ENCODE measurements around the gene AHSG. TPM values are rescaled to one million over a fixed set of nuclear protein-coding genes. Genes with fewer than 3 reads are reported as not detected.

The AHSG gene
- total RNA-seq, 1 donor from 2014 or later: not detected

GRCh38 chr3:186619787-186620212 lies 6.9 kb downstream of the AHSG start:
- H3K27ac ChIP-seq (ENCODE audit: low read depth, low read length): no peak overlapping the region
- no peak overlapping the region for H3K4me3 Mint-ChIP-seq (ENCODE audit: unreplicated experiment)
- no peak overlapping the region for H2AFZ ChIP-seq (ENCODE audit: low read depth, low read length)
- no peaks in the 10 kb centered on the region for H3K79me2 ChIP-seq (ENCODE audit: insufficient read depth, low read length)
- no peak overlapping the region for H3K27ac Mint-ChIP-seq (ENCODE audit: unreplicated experiment)
- H3K4me1 ChIP-seq (ENCODE audit: insufficient read depth, low read length): peaks cover 5% of the 10 kb centered on the region
- H3K27me3 Mint-ChIP-seq (ENCODE audit: low read depth, unreplicated experiment): peaks cover 23% of the 10 kb centered on the region
- FAIRE-seq: no peak
- no peak for TF ChIP-seq CTCF (IDR thresholded peaks at IDR 0.05; ENCODE audit: insufficient read depth, low read depth, low read length)
- no peak for TF ChIP-seq EZH2 (IDR thresholded peaks at IDR 0.05; ENCODE audit: insufficient read depth, low read length)
- H3K9me3 Mint-ChIP-seq (ENCODE audit: unreplicated experiment): no peaks in the 10 kb centered on the region
- H3K36me3 ChIP-seq (ENCODE audit: insufficient read depth, low read length): no peaks in the 10 kb centered on the region
- H3K27me3 ChIP-seq (ENCODE audit: insufficient read depth, low read length): peaks cover 11% of the 10 kb centered on the region
- H3K36me3 Mint-ChIP-seq (ENCODE audit: low read depth, unreplicated experiment): no peaks in the 10 kb centered on the region
- peaks cover 4% of the 10 kb centered on the region for H3K4me1 Mint-ChIP-seq (ENCODE audit: low read depth, unreplicated experiment)
- H3K4me3 ChIP-seq (ENCODE audit: insufficient read depth, low read depth, low read length): no peak overlapping the region
- no peak for DNase-seq (ENCODE audit: low read depth)
- H4K20me1 ChIP-seq (ENCODE audit: insufficient read depth, low read length): no peaks in the 10 kb centered on the region
- H3K9ac ChIP-seq (ENCODE audit: low read length): no peak overlapping the region
- no peaks in the 10 kb centered on the region for H3K9me3 ChIP-seq (ENCODE audit: insufficient read depth, low read depth, low read length)
- H3K4me2 ChIP-seq (ENCODE audit: low read length): no peak overlapping the region

- Histone ChIP-seq H3K27me3 (ENCODE audit: insufficient read depth, low read length) (peaks cover 11% of the 10 kb centered on the region), H3K9me3 (ENCODE audit: insufficient read depth, low read depth, low read length) (no peaks in the 10 kb centered on the region), H2AFZ (ENCODE audit: low read depth, low read length) (no peak overlapping the region), H4K20me1 (ENCODE audit: insufficient read depth, low read length) (no peaks in the 10 kb centered on the region), H3K4me1 (ENCODE audit: insufficient read depth, low read length) (peaks cover 5% of the 10 kb centered on the region), H3K4me3 (ENCODE audit: insufficient read depth, low read depth, low read length) (no peak overlapping the region), H3K4me2 (ENCODE audit: low read length) (no peak overlapping the region), H3K79me2 (ENCODE audit: insufficient read depth, low read length) (no peaks in the 10 kb centered on the region), H3K27ac (ENCODE audit: low read depth, low read length) (no peak overlapping the region), H3K36me3 (ENCODE audit: insufficient read depth, low read length) (no peaks in the 10 kb centered on the region), H3K9ac (ENCODE audit: low read length) (no peak overlapping the region)
- no peak overlapping the region for H3K27ac Mint-ChIP-seq (ENCODE audit: unreplicated experiment)
- no peaks in the 10 kb centered on the region for H3K36me3 Mint-ChIP-seq (ENCODE audit: low read depth, unreplicated experiment)
- no peaks in the 10 kb centered on the region for H3K9me3 Mint-ChIP-seq (ENCODE audit: unreplicated experiment)
- FAIRE-seq: no peak
- H3K4me1 Mint-ChIP-seq (ENCODE audit: low read depth, unreplicated experiment): peaks cover 4% of the 10 kb centered on the region
- DNase-seq (ENCODE audit: low read depth): no peak
- no peak overlapping the region for H3K4me3 Mint-ChIP-seq (ENCODE audit: unreplicated experiment)
- no peak for TF ChIP-seq CTCF (IDR thresholded peaks at IDR 0.05; ENCODE audit: insufficient read depth, low read depth, low read length)
- no peak for TF ChIP-seq EZH2 (IDR thresholded peaks at IDR 0.05; ENCODE audit: insufficient read depth, low read length)
- H3K27me3 Mint-ChIP-seq (ENCODE audit: low read depth, unreplicated experiment): peaks cover 21% of the 10 kb centered on the region
These were observed 7.6 kb downstream of the AHSG start for GRCh38 chr3:186620213-186621092.

Measured in astrocyte (in vitro differentiated cells and primary cell).